SU-DHL-6 (cell line): ENCODE measurements around the gene MAFF.

Experiments used
- H2AFZ ChIP-seq: fragments of 200-600 bp; sonication (generic); 2 replicates; pipeline ENCODE4 v1.6.1; 2014; ENCODE audit warnings: low read depth, mild to moderate bottlenecking, moderate library complexity, mixed read lengths, antibody characterized with exemption, low read length; ENCODE audit not compliant: severe bottlenecking
- H3F3A ChIP-seq: fragments of 200-600 bp; shearing (Covaris generic); 2 replicates; pipeline ENCODE4 v1.6.0; 2016; ENCODE audit warnings: antibody characterized with exemption, mild to moderate bottlenecking; ENCODE audit not compliant: insufficient read depth
- H3K27ac ChIP-seq: fragments of 200-600 bp; sonication (generic); 2 replicates; pipeline ENCODE4 v1.5.1; 2016; ENCODE audit warnings: low read depth, mild to moderate bottlenecking, low read length, moderate library complexity, mixed read lengths
- H3K27me3 ChIP-seq: fragments of 200-600 bp; sonication (generic), shearing (Covaris generic); 2 replicates; pipeline ENCODE4 v1.6.0; 2014; ENCODE audit warnings: mild to moderate bottlenecking, low read length
- H3K36me3 ChIP-seq: fragments of 200-600 bp; sonication (generic); 2 replicates; pipeline ENCODE4 v1.6.1; 2014; ENCODE audit warnings: mild to moderate bottlenecking, low read length, mixed read lengths
- H3K4me2 ChIP-seq: fragments of 300-600, 200-600 bp; shearing (Covaris generic), sonication (generic); 2 replicates; pipeline ENCODE4 v1.6.0; 2014; ENCODE audit warnings: low read length, low read depth, mild to moderate bottlenecking; ENCODE audit not compliant: poor library complexity, severe bottlenecking
- H3K4me3 ChIP-seq: fragments of 200-600 bp; sonication (generic); 2 replicates; pipeline ENCODE4 v1.5.1; 2014; ENCODE audit warnings: antibody characterized with exemption, low read length, mild to moderate bottlenecking, mixed read lengths; ENCODE audit not compliant: insufficient read depth, poor library complexity, severe bottlenecking
- H3K79me2 ChIP-seq: fragments of 200-600 bp; sonication (generic); 2 replicates; pipeline ENCODE4 v1.6.1; 2014; ENCODE audit warnings: mild to moderate bottlenecking, low read length, moderate library complexity; ENCODE audit not compliant: insufficient read depth
- H3K9ac ChIP-seq: fragments of 200-600 bp; sonication (generic); 2 replicates; pipeline ENCODE4 v1.7.0; 2014; ENCODE audit warnings: mild to moderate bottlenecking, low read length
- H3K9me2 ChIP-seq: fragments of 200-600 bp; sonication (generic); replicated peaks from 2 replicates; pipeline ENCODE4 v1.6.1; 2014; ENCODE audit warnings: low read length; ENCODE audit not compliant: insufficient read depth
- H3K9me3 ChIP-seq: fragments of 200-600 bp; sonication (generic); 2 replicates; pipeline ENCODE4 v1.6.1; 2014; ENCODE audit warnings: low read length, mixed read lengths; ENCODE audit not compliant: insufficient read depth
- H4K20me1 ChIP-seq: fragments of 200-600 bp; sonication (generic); 2 replicates; pipeline ENCODE4 v1.6.1; 2014; ENCODE audit warnings: low read depth, mild to moderate bottlenecking, antibody characterized with exemption, low read length, moderate library complexity, mixed read lengths
- CTCF ChIP-seq: fragments of 200-600 bp; sonication (generic); IDR thresholded peaks from one replicate; pipeline ENCODE4 v1.5.1; 2017; ENCODE audit warnings: antibody characterized with exemption, mild to moderate bottlenecking, low read length, moderate library complexity; ENCODE audit not compliant: insufficient read depth, poor library complexity, severe bottlenecking
- EZH2phosphoT487 ChIP-seq: fragments of 200-600 bp; sonication (generic), shearing (Covaris generic); conservative IDR thresholded peaks from 2 replicates; pipeline ENCODE4 v1.6.1; 2018; ENCODE audit warnings: mild to moderate bottlenecking, antibody characterized with exemption, low read length, moderate library complexity, mixed read lengths

MAFF gene

DNA sequence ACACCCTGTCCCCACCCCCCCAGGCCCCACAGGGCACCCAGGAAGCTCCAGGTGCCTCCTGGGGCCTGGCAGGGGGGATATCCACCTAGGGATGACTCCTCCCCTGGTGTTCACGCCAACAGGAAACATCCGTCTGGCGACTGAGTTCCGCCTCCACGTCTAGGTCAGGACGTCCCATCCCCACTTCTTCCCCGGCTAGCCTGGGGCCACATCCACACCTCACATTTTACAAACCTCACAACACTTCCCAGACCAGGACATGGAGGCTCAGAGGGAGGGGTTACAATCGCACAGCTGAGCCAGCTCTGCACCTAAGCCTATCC, 21.0 kb downstream of the MAFF start:
- H3K4me2 ChIP-seq: no peak overlapping the region
- no peak for TF ChIP-seq EZH2phosphoT487
- no peak for TF ChIP-seq CTCF
- H3K36me3 ChIP-seq: no peaks in the 10 kb centered on the region

DNA sequence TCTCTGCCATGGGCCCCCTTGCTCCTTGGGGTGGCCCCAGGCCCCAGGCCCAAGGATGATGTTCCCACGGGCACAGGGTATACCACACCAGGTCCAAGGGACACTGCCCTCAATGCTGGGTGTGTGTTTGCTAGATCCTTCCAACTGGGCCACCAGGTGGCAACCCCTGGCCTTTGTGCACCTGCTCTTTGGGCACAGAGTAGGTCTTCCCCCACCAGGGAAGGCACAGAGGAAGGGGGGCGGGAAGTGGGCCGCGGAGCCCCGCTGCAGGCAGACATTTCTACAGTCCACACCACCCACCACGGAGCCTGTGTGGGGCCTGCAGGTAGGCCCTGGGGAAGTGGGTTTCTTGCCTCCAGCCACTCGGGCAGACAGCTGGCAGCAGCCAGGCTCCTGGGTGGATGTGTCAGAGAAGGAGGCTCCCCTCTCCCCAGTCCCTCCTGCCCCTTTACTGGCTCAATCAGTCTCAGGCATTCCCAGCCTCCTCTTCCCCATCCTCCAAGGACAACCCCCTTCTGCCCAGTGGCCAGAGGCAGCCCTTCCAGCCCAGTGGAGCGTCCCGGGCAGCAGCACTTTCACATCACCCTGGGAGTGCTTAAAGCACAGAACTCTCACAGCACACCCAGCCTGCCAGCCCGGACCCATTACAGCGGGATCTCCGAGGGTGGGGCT, 21.6 kb downstream of the MAFF start:
- no peaks in the 10 kb centered on the region for H4K20me1 ChIP-seq
- no peak for TF ChIP-seq CTCF
- TF ChIP-seq EZH2phosphoT487: no peak
- no peaks in the 10 kb centered on the region for H3K27me3 ChIP-seq
- no peaks in the 10 kb centered on the region for H3K9me2 ChIP-seq
- no peak overlapping the region for H3K9ac ChIP-seq
- no peak overlapping the region for H3K4me3 ChIP-seq
- no peaks in the 10 kb centered on the region for H3F3A ChIP-seq
- H3K27ac ChIP-seq: no peak overlapping the region
- H3K4me2 ChIP-seq: no peak overlapping the region
- H3K9me3 ChIP-seq: no peaks in the 10 kb centered on the region
- H3K36me3 ChIP-seq: no peaks in the 10 kb centered on the region
- no peak overlapping the region for H2AFZ ChIP-seq
- H3K79me2 ChIP-seq: no peaks in the 10 kb centered on the region

More for the DNA sequence above, 21.0 kb downstream of the MAFF start:
- H3K9me3 ChIP-seq: no peaks in the 10 kb centered on the region
- H3K79me2 ChIP-seq: no peaks in the 10 kb centered on the region
- no peak overlapping the region for H2AFZ ChIP-seq
- no peak overlapping the region for H3K9ac ChIP-seq
- H3K27me3 ChIP-seq: no peaks in the 10 kb centered on the region
- H4K20me1 ChIP-seq: no peaks in the 10 kb centered on the region
- H3K27ac ChIP-seq: no peak overlapping the region
- H3K4me3 ChIP-seq: no peak overlapping the region
- no peaks in the 10 kb centered on the region for H3F3A ChIP-seq
- H3K9me2 ChIP-seq: no peaks in the 10 kb centered on the region

- H4K20me1 ChIP-seq: no peaks in the 10 kb centered on the region
- H3K36me3 ChIP-seq: no peaks in the 10 kb centered on the region
- no peak for TF ChIP-seq EZH2phosphoT487
- H3K27ac ChIP-seq: no peak overlapping the region
- H2AFZ ChIP-seq: no peak overlapping the region
- H3K4me2 ChIP-seq: no peak overlapping the region
- H3K4me3 ChIP-seq: no peak overlapping the region
- no peaks in the 10 kb centered on the region for H3K79me2 ChIP-seq
- H3K9ac ChIP-seq: no peak overlapping the region
- no peaks in the 10 kb centered on the region for H3K9me2 ChIP-seq
- no peaks in the 10 kb centered on the region for H3K27me3 ChIP-seq
- H3K9me3 ChIP-seq: no peaks in the 10 kb centered on the region
- no peaks in the 10 kb centered on the region for H3F3A ChIP-seq
Measured at GRCh38 chr22:38226853-38227649, 25.3 kb downstream of the MAFF start.

GRCh38 chr22:38228326-38228872, 26.6 kb downstream of the MAFF start:
- Histone ChIP-seq H3K9me3 (no peaks in the 10 kb centered on the region), H3F3A (no peaks in the 10 kb centered on the region), H4K20me1 (no peaks in the 10 kb centered on the region), H3K36me3 (no peaks in the 10 kb centered on the region), H3K79me2 (no peaks in the 10 kb centered on the region), H3K4me3 (no peak overlapping the region), H3K9ac (no peak overlapping the region), H3K27ac (no peak overlapping the region), H3K4me2 (no peak overlapping the region), H2AFZ (no peak overlapping the region), H3K27me3 (no peaks in the 10 kb centered on the region), H3K9me2 (no peaks in the 10 kb centered on the region)
- no peak for TF ChIP-seq EZH2phosphoT487
- TF ChIP-seq CTCF: no peak
